ENCODE results near the gene CHERP. TPM values are rescaled to one million over a fixed set of nuclear protein-coding genes. Genes with fewer than 3 reads are reported as not detected.

CHERP gene
- total and polyA plus RNA-seq, 2 of the 4 experiments (the other 2 are of a cell fraction), result 0.54 to 13.5 TPM

- TF ChIP-seq USF2 (IDR thresholded peaks at IDR 0.05; ENCODE audit: low read depth, low read length), result no peak
Measured at GRCh38 chr19:16576690-16577530, 34.7 kb upstream of the CHERP start (continued).

GRCh38 chr19:16575861-16576689 lies 33.8 kb upstream of the CHERP start:
- no peak for ATAC-seq (ENCODE audit: low read depth)
- ChIA-PET POLR2A (ENCODE audit: unreplicated experiment) (no interaction called here), CTCF (no interaction called here)
- Histone ChIP-seq H3K9ac (ENCODE audit: low read depth, low read length) (no peak overlapping the region), H3K56ac (ENCODE audit: extremely low read depth, insufficient read depth, low read length) (no peak overlapping the region), H3K27me3 (ENCODE audit: control insufficient read depth, insufficient read depth, low read length) (no peaks in the 10 kb centered on the region), H3K23ac (ENCODE audit: low read depth, low read length) (no peak overlapping the region), H3K14ac (replicated peaks; ENCODE audit: low read depth, low read length) (no peak overlapping the region), H4K20me1 (ENCODE audit: insufficient read depth, low read length) (peaks cover 67% of the 10 kb centered on the region), H3K9me3 (ENCODE audit: control insufficient read depth, insufficient read depth, low read length) (no peaks in the 10 kb centered on the region), H3K4ac (ENCODE audit: low read depth, low read length) (no peak overlapping the region), H3K18ac (ENCODE audit: low read depth, low read length) (no peak overlapping the region), H2BK5ac (ENCODE audit: low read depth, low read length, poor library complexity, severe bottlenecking) (no peak overlapping the region), H2AK5ac (ENCODE audit: low read depth, low read length) (no peak overlapping the region), H2AK9ac (replicated peaks; ENCODE audit: low read depth, low read length, poor library complexity) (peak overlapping the region; percentile 12), H4K8ac (ENCODE audit: low read depth in 2 of 2, low read length in 2 of 2) (no peak overlapping the region), H3K4me2 (ENCODE audit: low read depth, low read length) (no peak overlapping the region), H2BK15ac (ENCODE audit: low read depth, low read length) (no peak overlapping the region), H2BK120ac (ENCODE audit: low read depth, low read length) (no peak overlapping the region), H4K91ac (ENCODE audit: insufficient read depth, low read depth, low read length) (no peak overlapping the region), H2AFZ (replicated peaks; ENCODE audit: low read length, poor library complexity) (no peak overlapping the region), H3K9me1 (ENCODE audit: insufficient read depth, low read length) (peaks cover 28% of the 10 kb centered on the region), H3K4me1 (ENCODE audit: control insufficient read depth, insufficient read depth, low read length) (peaks cover 9% of the 10 kb centered on the region), H3K79me1 (ENCODE audit: low read depth in 1 of 2, low read length in 2 of 2) (peaks cover 42 to 84% of the 10 kb centered on the region in 2 experiments), H4K5ac (ENCODE audit: low read depth, low read length) (no peak overlapping the region), H2BK20ac (ENCODE audit: low read depth, low read length) (no peak overlapping the region), H3K4me3 (ENCODE audit: insufficient read depth, low read depth, low read length) (no peak overlapping the region), H3K36me3 (ENCODE audit: control insufficient read depth, insufficient read depth, low read length) (peaks cover 29% of the 10 kb centered on the region), H3K27ac (ENCODE audit: insufficient read depth, low read length) (no peak overlapping the region)
- TF ChIP-seq CEBPB (IDR thresholded peaks at IDR 0.05; ENCODE audit: low read depth, low read length), result no peak
- no peak for TF ChIP-seq RFX5 (IDR thresholded peaks at IDR 0.05; ENCODE audit: low read depth, low read length)
- TF ChIP-seq BHLHE40 (IDR thresholded peaks at IDR 0.05; ENCODE audit: low read depth, low read length), result no peak
- TF ChIP-seq MAZ (IDR thresholded peaks at IDR 0.05; ENCODE audit: borderline replicate concordance, low read depth, low read length), result no peak
- no peak for TF ChIP-seq RAD21 (IDR thresholded peaks at IDR 0.05; ENCODE audit: low read length)
- TF ChIP-seq USF2 (IDR thresholded peaks at IDR 0.05; ENCODE audit: low read depth, low read length), result no peak
- no peak for TF ChIP-seq POLR2A (IDR thresholded peaks at IDR 0.05; ENCODE audit: low read depth, low read length)
- no peak for TF ChIP-seq CHD1 (IDR thresholded peaks at IDR 0.05; ENCODE audit: low read depth, low read length)
- TF ChIP-seq FOS (IDR thresholded peaks at IDR 0.05; ENCODE audit: low read depth, low read length), result no peak
- no peak for TF ChIP-seq RCOR1 (IDR thresholded peaks at IDR 0.05; ENCODE audit: insufficient replicate concordance, low read length)
- no peak for DNase-seq
- 92% methylated on average over 37 of the region's 48 CpGs; no CpG with 5 or more reads in 1 of the 2 experiments for WGBS, 2 experiments (ENCODE audit: extremely low coverage in 2 of 2, insufficient read length in 1 of 2)
- in situ Hi-C loops (cut with MboI; ENCODE audit: low sequenced_read_pairs), result no loop called here
- intact Hi-C loops (cut with micrococcal nuclease), result no loop called here
- BruUV-seq (replicated peaks), result no TSS peak
- dilution Hi-C loops (cut with HindIII; ENCODE audit: low sequenced_read_pairs, unreplicated experiment), result no loop called here
